DND-41 (cell line): Measurements from ENCODE around the gene NSMCE3.

Experiments used
- EZH2 ChIP-seq: IDR thresholded peaks from 3 replicates; pipeline ENCODE4 v1.6.1; 2012; ENCODE audit warnings: borderline replicate concordance, low read depth, mild to moderate bottlenecking, moderate library complexity, low read length, inconsistent platforms; ENCODE audit not compliant: severe bottlenecking
- TF ChIP-seq, protein P1 (sequence below): IDR thresholded peaks from 2 replicates; pipeline ENCODE4 v1.5.1; 2012; ENCODE audit warnings: borderline replicate concordance, low read length, moderate library complexity, mild to moderate bottlenecking; ENCODE audit not compliant: poor library complexity, severe bottlenecking; ENCODE audit errors: extremely low read depth

DNA sequence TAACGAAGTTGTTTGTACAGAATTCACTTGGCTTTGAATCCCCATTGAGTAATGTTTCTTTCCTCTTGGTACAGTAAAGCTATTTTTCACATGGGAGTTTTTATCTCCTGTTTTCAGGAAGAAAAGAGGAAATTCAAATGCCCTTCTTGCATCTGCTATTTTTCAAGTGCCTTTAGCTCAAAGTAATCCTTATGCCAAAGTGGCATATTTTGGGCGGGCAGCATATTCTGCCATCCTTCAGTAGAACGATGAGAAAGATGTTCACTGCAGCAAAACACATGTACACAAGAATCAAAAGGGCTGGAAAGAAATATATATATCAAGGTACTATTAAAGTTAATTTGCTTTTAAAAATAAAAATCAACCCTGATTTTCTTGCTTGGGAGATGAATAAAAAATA, 5.3 kb upstream of the NSMCE3 start:
- TF ChIP-seq, protein P1, sequence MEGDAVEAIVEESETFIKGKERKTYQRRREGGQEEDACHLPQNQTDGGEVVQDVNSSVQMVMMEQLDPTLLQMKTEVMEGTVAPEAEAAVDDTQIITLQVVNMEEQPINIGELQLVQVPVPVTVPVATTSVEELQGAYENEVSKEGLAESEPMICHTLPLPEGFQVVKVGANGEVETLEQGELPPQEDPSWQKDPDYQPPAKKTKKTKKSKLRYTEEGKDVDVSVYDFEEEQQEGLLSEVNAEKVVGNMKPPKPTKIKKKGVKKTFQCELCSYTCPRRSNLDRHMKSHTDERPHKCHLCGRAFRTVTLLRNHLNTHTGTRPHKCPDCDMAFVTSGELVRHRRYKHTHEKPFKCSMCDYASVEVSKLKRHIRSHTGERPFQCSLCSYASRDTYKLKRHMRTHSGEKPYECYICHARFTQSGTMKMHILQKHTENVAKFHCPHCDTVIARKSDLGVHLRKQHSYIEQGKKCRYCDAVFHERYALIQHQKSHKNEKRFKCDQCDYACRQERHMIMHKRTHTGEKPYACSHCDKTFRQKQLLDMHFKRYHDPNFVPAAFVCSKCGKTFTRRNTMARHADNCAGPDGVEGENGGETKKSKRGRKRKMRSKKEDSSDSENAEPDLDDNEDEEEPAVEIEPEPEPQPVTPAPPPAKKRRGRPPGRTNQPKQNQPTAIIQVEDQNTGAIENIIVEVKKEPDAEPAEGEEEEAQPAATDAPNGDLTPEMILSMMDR: no peak
- no peak for TF ChIP-seq EZH2
